ENCODE measurements around the gene RELA. TPM values are rescaled to one million over a fixed set of nuclear protein-coding genes. Genes with fewer than 3 reads are reported as not detected.
A peak's percentile ranks its signal among the peaks of the same experiment; 100 is the strongest.

The RELA gene
- total RNA-seq, 1 donor from 2014 or later: 68.2 TPM

GRCh38 chr11:65625628-65626342, 36.9 kb downstream of the RELA start:
- ATAC-seq: peak; percentile 85

GRCh38 chr11:65624931-65625627, 37.6 kb downstream of the RELA start:
- intact Hi-C loops (cut with DNase I): no loop called here
- Histone ChIP-seq H3K36me3 (peaks cover 82% of the 10 kb centered on the region), H3K27ac (no peak overlapping the region), H3K9me3 (no peaks in the 10 kb centered on the region), H3K4me3 (no peak overlapping the region), H3K4me1 (no peaks in the 10 kb centered on the region), H3K27me3 (no peaks in the 10 kb centered on the region)
- TF ChIP-seq CTCF (IDR thresholded peaks at IDR 0.05): no peak
- ATAC-seq (no peak), DNase-seq (no peak)

More at GRCh38 chr11:65625628-65626342, 36.9 kb downstream of the RELA start:
- intact Hi-C loops (cut with DNase I): no loop called here
- Histone ChIP-seq H3K4me3 (no peak overlapping the region), H3K27me3 (no peaks in the 10 kb centered on the region), H3K9me3 (no peaks in the 10 kb centered on the region), H3K4me1 (no peaks in the 10 kb centered on the region), H3K27ac (no peak overlapping the region), H3K36me3 (peaks cover 86% of the 10 kb centered on the region)
- TF ChIP-seq CTCF (IDR thresholded peaks at IDR 0.05): peak; percentile 66
- DNase-seq: peak; percentile 83

GRCh38 chr11:65623852-65624616, 38.7 kb downstream of the RELA start:
- Histone ChIP-seq H3K27ac (no peak overlapping the region), H3K4me1 (no peaks in the 10 kb centered on the region), H3K9me3 (no peaks in the 10 kb centered on the region), H3K36me3 (peaks cover 82% of the 10 kb centered on the region), H3K27me3 (no peaks in the 10 kb centered on the region), H3K4me3 (no peak overlapping the region)
- TF ChIP-seq CTCF (IDR thresholded peaks at IDR 0.05): no peak
- ATAC-seq (no peak), DNase-seq (no peak)
- intact Hi-C loops (cut with DNase I): no loop called here

GRCh38 chr11:65623177-65623576, 39.5 kb downstream of the RELA start:
- TF ChIP-seq CTCF (IDR thresholded peaks at IDR 0.05): no peak
- DNase-seq: no peak
- Histone ChIP-seq H3K4me1 (no peaks in the 10 kb centered on the region), H3K4me3 (no peak overlapping the region), H3K27ac (no peak overlapping the region), H3K9me3 (no peaks in the 10 kb centered on the region), H3K27me3 (no peaks in the 10 kb centered on the region), H3K36me3 (peaks cover 82% of the 10 kb centered on the region)
- intact Hi-C loops (cut with DNase I): no loop called here
- ATAC-seq: no peak

GRCh38 chr11:65622011-65622410, 40.7 kb downstream of the RELA start:
- Histone ChIP-seq H3K36me3 (peaks cover 80% of the 10 kb centered on the region), H3K4me1 (peaks cover 4% of the 10 kb centered on the region), H3K27me3 (no peaks in the 10 kb centered on the region), H3K4me3 (no peak overlapping the region), H3K9me3 (no peaks in the 10 kb centered on the region), H3K27ac (no peak overlapping the region)
- DNase-seq: no peak
- ATAC-seq: no peak
- intact Hi-C loops (cut with DNase I): no loop called here
- no peak for TF ChIP-seq CTCF (IDR thresholded peaks at IDR 0.05)

Measured in upper lobe of right lung (tissue), 1 donor.